ENCODE measurements around the gene CDH4. TPM values are rescaled to one million over a fixed set of nuclear protein-coding genes. Genes with fewer than 3 reads are reported as not detected.

Gene CDH4
- total and polyA plus RNA-seq, 7 donors: under 0.01 to 0.06 TPM; not detected in 5

GRCh38 chr20:61738601-61739069 is 486.6 kb downstream of the CDH4 start:
- Histone ChIP-seq H3K27ac (no peak overlapping the region), H3K27me3 (peaks cover 3 to 56% (median 5%) of the 10 kb centered on the region in 3 donors), H3K36me3 (no peaks in the 10 kb centered on the region), H3K4me3 (no peak overlapping the region), H3K9me3 (no peaks in the 10 kb centered on the region), H3K4me1 (no peaks in the 10 kb centered on the region)
- no peak for DNase-seq
- TF ChIP-seq EP300 (IDR thresholded peaks at IDR 0.05): no peak
- TF ChIP-seq, protein P1, sequence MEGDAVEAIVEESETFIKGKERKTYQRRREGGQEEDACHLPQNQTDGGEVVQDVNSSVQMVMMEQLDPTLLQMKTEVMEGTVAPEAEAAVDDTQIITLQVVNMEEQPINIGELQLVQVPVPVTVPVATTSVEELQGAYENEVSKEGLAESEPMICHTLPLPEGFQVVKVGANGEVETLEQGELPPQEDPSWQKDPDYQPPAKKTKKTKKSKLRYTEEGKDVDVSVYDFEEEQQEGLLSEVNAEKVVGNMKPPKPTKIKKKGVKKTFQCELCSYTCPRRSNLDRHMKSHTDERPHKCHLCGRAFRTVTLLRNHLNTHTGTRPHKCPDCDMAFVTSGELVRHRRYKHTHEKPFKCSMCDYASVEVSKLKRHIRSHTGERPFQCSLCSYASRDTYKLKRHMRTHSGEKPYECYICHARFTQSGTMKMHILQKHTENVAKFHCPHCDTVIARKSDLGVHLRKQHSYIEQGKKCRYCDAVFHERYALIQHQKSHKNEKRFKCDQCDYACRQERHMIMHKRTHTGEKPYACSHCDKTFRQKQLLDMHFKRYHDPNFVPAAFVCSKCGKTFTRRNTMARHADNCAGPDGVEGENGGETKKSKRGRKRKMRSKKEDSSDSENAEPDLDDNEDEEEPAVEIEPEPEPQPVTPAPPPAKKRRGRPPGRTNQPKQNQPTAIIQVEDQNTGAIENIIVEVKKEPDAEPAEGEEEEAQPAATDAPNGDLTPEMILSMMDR (IDR thresholded peaks at IDR 0.05): no peak
- no peak for TF ChIP-seq POLR2A (IDR thresholded peaks at IDR 0.05)
- no peak for TF ChIP-seq POLR2AphosphoS5 (IDR thresholded peaks at IDR 0.05)
- intact Hi-C loops (cut with DNase I): no loop called here
- 83 to 84% methylated on average over 23 of the region's 23 CpGs for WGBS, 2 donors

- Histone ChIP-seq H3K4me3 (no peak overlapping the region), H3K9me3 (no peaks in the 10 kb centered on the region), H3K27ac (no peak overlapping the region), H3K27me3 (peaks cover under 1 to 50% (median 3%) of the 10 kb centered on the region in 3 donors), H3K36me3 (no peaks in the 10 kb centered on the region), H3K4me1 (no peaks in the 10 kb centered on the region)
- DNase-seq: no peak
- 87 to 91% methylated on average over 19 of the region's 19 CpGs for WGBS, 2 donors
- no peak for TF ChIP-seq POLR2A (IDR thresholded peaks at IDR 0.05)
- TF ChIP-seq, protein P1 (IDR thresholded peaks at IDR 0.05): no peak
- TF ChIP-seq EP300 (IDR thresholded peaks at IDR 0.05): no peak
- no peak for TF ChIP-seq POLR2AphosphoS5 (IDR thresholded peaks at IDR 0.05)
- intact Hi-C loops (cut with DNase I): no loop called here
These were observed 487.2 kb downstream of the CDH4 start for GRCh38 chr20:61739086-61739831.

DNA sequence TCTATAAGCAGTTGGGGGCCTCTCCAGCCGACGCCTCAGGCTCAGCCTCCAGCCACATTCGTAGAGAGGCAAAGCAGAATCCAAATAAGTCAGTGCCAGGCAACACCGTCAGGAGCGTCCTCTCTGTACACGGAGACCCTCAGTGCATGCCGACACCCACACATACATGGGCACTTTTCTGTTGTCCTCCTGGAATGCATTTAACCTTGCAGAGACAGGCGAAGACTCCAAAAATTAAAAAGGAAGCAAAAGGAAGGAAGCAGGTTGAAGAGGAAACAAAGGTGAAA is 487.7 kb downstream of the CDH4 start:
- no peak for DNase-seq
- H3K4me1 ChIP-seq: no peaks in the 10 kb centered on the region
- H3K4me3 ChIP-seq: no peak overlapping the region
- intact Hi-C loops (cut with DNase I): no loop called here
- no peaks in the 10 kb centered on the region for H3K9me3 ChIP-seq
- 90 to 92% methylated on average over 8 of the region's 8 CpGs for WGBS, 2 donors
- H3K27me3 ChIP-seq: peaks cover 0 to 44% (median 3%) of the 10 kb centered on the region in 3 donors
- H3K27ac ChIP-seq: no peak overlapping the region
- no peaks in the 10 kb centered on the region for H3K36me3 ChIP-seq
- TF ChIP-seq POLR2AphosphoS5 (IDR thresholded peaks at IDR 0.05) (no peak), EP300 (IDR thresholded peaks at IDR 0.05) (no peak), POLR2A (IDR thresholded peaks at IDR 0.05) (no peak)
- TF ChIP-seq, protein P1 (IDR thresholded peaks at IDR 0.05): no peak

- Histone ChIP-seq H3K4me1 (no peaks in the 10 kb centered on the region), H3K36me3 (no peaks in the 10 kb centered on the region), H3K9me3 (no peaks in the 10 kb centered on the region), H3K27ac (no peak overlapping the region), H3K4me3 (no peak overlapping the region), H3K27me3 (peaks cover 0 to 28% (median 3%) of the 10 kb centered on the region in 3 donors)
- TF ChIP-seq POLR2A (IDR thresholded peaks at IDR 0.05) (no peak), EP300 (IDR thresholded peaks at IDR 0.05) (no peak), POLR2AphosphoS5 (IDR thresholded peaks at IDR 0.05) (no peak)
- TF ChIP-seq, protein P1 (IDR thresholded peaks at IDR 0.05): no peak
- intact Hi-C loops (cut with DNase I): no loop called here
- WGBS, 2 donors: 70 to 75% methylated on average over 16 of the region's 16 CpGs
- no peak for DNase-seq
These were observed 490.2 kb downstream of the CDH4 start for GRCh38 chr20:61742097-61742825.

All from sigmoid colon (tissue), 7 donors.